Activated CD8-positive, alpha-beta T cell treated with anti-CD3 and anti-CD28 coated beads for 36 hours (primary cell): Measurements from ENCODE around the gene ABCC12. TPM values are rescaled to one million over a fixed set of nuclear protein-coding genes. Genes with fewer than 3 reads are reported as not detected.

Source experiments
- ATAC-seq: fragments of 200-7000 bp; cut with Tn5 transposase; one replicate; pipeline ENCODE4 v1.10.0; 2021; ENCODE audit warnings: mild to moderate bottlenecking, moderate library complexity
- CTCF ChIA-PET: fragments of 350-600 bp; sonication (Branson Sonifier 250); formaldehyde crosslinking; loops from one replicate; lab custom pipeline; 2021; ENCODE audit warnings: antibody characterized with exemption; lab: Charles Lee
- POLR2A ChIA-PET: fragments of 350-600 bp; sonication (Branson Sonifier 250); formaldehyde crosslinking; loops from one replicate; lab custom pipeline; 2021; ENCODE audit warnings: antibody characterized with exemption; lab: Charles Lee
- DNase-seq: peaks from one replicate; pipeline ENCODE4 v3.0.0-alpha.2; 2020
- H3K27ac Mint-ChIP-seq: one replicate; pipeline ENCODE4 v1.8.0; 2021; ENCODE audit warnings: mild to moderate bottlenecking, mixed read lengths
- H3K27me3 Mint-ChIP-seq: one replicate; pipeline ENCODE4 v1.8.0; 2021; ENCODE audit warnings: mixed read lengths
- H3K36me3 Mint-ChIP-seq: one replicate; pipeline ENCODE4 v1.8.0; 2021; ENCODE audit warnings: low read depth, mixed read lengths
- H3K4me1 Mint-ChIP-seq: one replicate; pipeline ENCODE4 v1.8.0; 2021; ENCODE audit warnings: low read depth, mixed read lengths
- H3K4me3 Mint-ChIP-seq: one replicate; pipeline ENCODE4 v1.8.0; 2021; ENCODE audit warnings: mild to moderate bottlenecking, moderate library complexity, mixed read lengths
- H3K9me3 Mint-ChIP-seq: one replicate; pipeline ENCODE4 v1.8.0; 2021; ENCODE audit warnings: mixed read lengths
- CTCF ChIP-seq: fragments of 200-600 bp; IDR thresholded peaks from one replicate; pipeline ENCODE4 v1.8.0; 2022; ENCODE audit warnings: antibody characterized with exemption, mild to moderate bottlenecking
- intact Hi-C: fragments of 100-400 bp; cut with micrococcal nuclease; formaldehyde crosslinking; loops from one replicate; pipeline ENCODE4 v1.10.0; 2022
- total RNA-seq, 2 experiments: library from RNA; stranded (reverse); gene quantifications; one replicate each; pipeline ENCODE4 v1.2.3, GENCODE V29; 2021

Gene ABCC12
- total RNA-seq, 2 experiments from 2014 or later = not detected

- ATAC-seq (no peak), DNase-seq (no peak)
- Mint-ChIP-seq H3K36me3 (no peaks in the 10 kb centered on the region), H3K4me1 (no peaks in the 10 kb centered on the region), H3K4me3 (no peak overlapping the region), H3K9me3 (no peaks in the 10 kb centered on the region), H3K27me3 (peaks cover 2% of the 10 kb centered on the region), H3K27ac (no peak overlapping the region)
- intact Hi-C loops = no loop called here
- no peak for TF ChIP-seq CTCF
- CTCF ChIA-PET = no interaction called here
- POLR2A ChIA-PET = no interaction called here
Measured at GRCh38 chr16:48197294-48197693, 41.5 kb upstream of the ABCC12 start.

- Mint-ChIP-seq H3K27ac (no peak overlapping the region), H3K36me3 (no peaks in the 10 kb centered on the region), H3K9me3 (no peaks in the 10 kb centered on the region), H3K4me1 (no peaks in the 10 kb centered on the region), H3K4me3 (no peak overlapping the region), H3K27me3 (no peaks in the 10 kb centered on the region)
- DNase-seq = no peak
- ChIA-PET POLR2A (interaction anchor here (0.7 kb wide), 2 partner anchors 676 to 1159 kb away, joined by 3 read pairs; no protein-coding TSS in a partner anchor), CTCF (no interaction called here)
- no peak for ATAC-seq
- intact Hi-C loops = no loop called here
- TF ChIP-seq CTCF = no peak
Measured at GRCh38 chr16:48194828-48195556, 39.2 kb upstream of the ABCC12 start.

- Mint-ChIP-seq H3K9me3 (no peaks in the 10 kb centered on the region), H3K4me1 (no peaks in the 10 kb centered on the region), H3K36me3 (no peaks in the 10 kb centered on the region), H3K27me3 (no peaks in the 10 kb centered on the region), H3K4me3 (no peak overlapping the region), H3K27ac (no peak overlapping the region)
- POLR2A ChIA-PET = no interaction called here
- intact Hi-C loops = no loop called here
- DNase-seq (no peak), ATAC-seq (no peak)
- no peak for TF ChIP-seq CTCF
- CTCF ChIA-PET = no interaction called here
Measured at GRCh38 chr16:48193846-48194245, 38.1 kb upstream of the ABCC12 start.

GRCh38 chr16:48188449-48189102 lies 32.8 kb upstream of the ABCC12 start:
- TF ChIP-seq CTCF = no peak
- ChIA-PET POLR2A (no interaction called here), CTCF (interaction anchor here (0.9 kb wide), 1 partner anchor 24 kb away, joined by 4 read pairs; no protein-coding TSS in a partner anchor)
- Mint-ChIP-seq H3K4me3 (no peak overlapping the region), H3K9me3 (no peaks in the 10 kb centered on the region), H3K27ac (no peak overlapping the region), H3K36me3 (no peaks in the 10 kb centered on the region), H3K27me3 (no peaks in the 10 kb centered on the region), H3K4me1 (peaks cover 9% of the 10 kb centered on the region)
- ATAC-seq (no peak), DNase-seq (no peak)
- intact Hi-C loops = no loop called here

GRCh38 chr16:48187779-48188178 lies 32.0 kb upstream of the ABCC12 start:
- intact Hi-C loops = no loop called here
- ATAC-seq = no peak
- H3K4me3 Mint-ChIP-seq = no peak overlapping the region
- no peak overlapping the region for H3K27ac Mint-ChIP-seq
- POLR2A ChIA-PET = no interaction called here
- H3K4me1 Mint-ChIP-seq = peaks cover 9% of the 10 kb centered on the region
- H3K36me3 Mint-ChIP-seq = no peaks in the 10 kb centered on the region
- no peaks in the 10 kb centered on the region for H3K9me3 Mint-ChIP-seq
- no peak for DNase-seq
- TF ChIP-seq CTCF = no peak
- H3K27me3 Mint-ChIP-seq = no peaks in the 10 kb centered on the region
- CTCF ChIA-PET = interaction anchor here (0.9 kb wide), 1 partner anchor 23 kb away, joined by 4 read pairs; no protein-coding TSS in a partner anchor
